Ishikawa (cell line): ENCODE measurements around the gene NRXN3.

Experiments used
- EP300 ChIP-seq: IDR thresholded peaks from 2 replicates; pipeline ENCODE4 v1.6.1; 2012; ENCODE audit warnings: borderline replicate concordance
- NFIC ChIP-seq: IDR thresholded peaks from 2 replicates; pipeline ENCODE4 v1.6.1; 2012
- RAD21 ChIP-seq: IDR thresholded peaks from 2 replicates; pipeline ENCODE4 v1.6.1; 2012; ENCODE audit warnings: low read depth
- TAF1 ChIP-seq: IDR thresholded peaks from 2 replicates; pipeline ENCODE4 v1.6.1; 2012; ENCODE audit warnings: low read depth, mild to moderate bottlenecking
- TCF12 ChIP-seq: IDR thresholded peaks from 2 replicates; pipeline ENCODE4 v1.6.1; 2012; ENCODE audit warnings: low read depth
- ZBTB7A ChIP-seq: IDR thresholded peaks from 2 replicates; pipeline ENCODE4 v1.6.1; 2012; ENCODE audit warnings: low read depth
- TF ChIP-seq, protein P1 (sequence below): IDR thresholded peaks from 2 replicates; pipeline ENCODE4 v1.6.1; 2012
- TF ChIP-seq, protein P2 (sequence below): IDR thresholded peaks from 2 replicates; pipeline ENCODE4 v1.6.1; 2012; ENCODE audit warnings: low read depth, mild to moderate bottlenecking

- TF ChIP-seq EP300: no peak
- TF ChIP-seq ZBTB7A: no peak
- TF ChIP-seq, protein P1, sequence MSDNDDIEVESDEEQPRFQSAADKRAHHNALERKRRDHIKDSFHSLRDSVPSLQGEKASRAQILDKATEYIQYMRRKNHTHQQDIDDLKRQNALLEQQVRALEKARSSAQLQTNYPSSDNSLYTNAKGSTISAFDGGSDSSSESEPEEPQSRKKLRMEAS: no peak
- no peak for TF ChIP-seq TAF1
- TF ChIP-seq, protein P2, sequence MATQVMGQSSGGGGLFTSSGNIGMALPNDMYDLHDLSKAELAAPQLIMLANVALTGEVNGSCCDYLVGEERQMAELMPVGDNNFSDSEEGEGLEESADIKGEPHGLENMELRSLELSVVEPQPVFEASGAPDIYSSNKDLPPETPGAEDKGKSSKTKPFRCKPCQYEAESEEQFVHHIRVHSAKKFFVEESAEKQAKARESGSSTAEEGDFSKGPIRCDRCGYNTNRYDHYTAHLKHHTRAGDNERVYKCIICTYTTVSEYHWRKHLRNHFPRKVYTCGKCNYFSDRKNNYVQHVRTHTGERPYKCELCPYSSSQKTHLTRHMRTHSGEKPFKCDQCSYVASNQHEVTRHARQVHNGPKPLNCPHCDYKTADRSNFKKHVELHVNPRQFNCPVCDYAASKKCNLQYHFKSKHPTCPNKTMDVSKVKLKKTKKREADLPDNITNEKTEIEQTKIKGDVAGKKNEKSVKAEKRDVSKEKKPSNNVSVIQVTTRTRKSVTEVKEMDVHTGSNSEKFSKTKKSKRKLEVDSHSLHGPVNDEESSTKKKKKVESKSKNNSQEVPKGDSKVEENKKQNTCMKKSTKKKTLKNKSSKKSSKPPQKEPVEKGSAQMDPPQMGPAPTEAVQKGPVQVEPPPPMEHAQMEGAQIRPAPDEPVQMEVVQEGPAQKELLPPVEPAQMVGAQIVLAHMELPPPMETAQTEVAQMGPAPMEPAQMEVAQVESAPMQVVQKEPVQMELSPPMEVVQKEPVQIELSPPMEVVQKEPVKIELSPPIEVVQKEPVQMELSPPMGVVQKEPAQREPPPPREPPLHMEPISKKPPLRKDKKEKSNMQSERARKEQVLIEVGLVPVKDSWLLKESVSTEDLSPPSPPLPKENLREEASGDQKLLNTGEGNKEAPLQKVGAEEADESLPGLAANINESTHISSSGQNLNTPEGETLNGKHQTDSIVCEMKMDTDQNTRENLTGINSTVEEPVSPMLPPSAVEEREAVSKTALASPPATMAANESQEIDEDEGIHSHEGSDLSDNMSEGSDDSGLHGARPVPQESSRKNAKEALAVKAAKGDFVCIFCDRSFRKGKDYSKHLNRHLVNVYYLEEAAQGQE: no peak
- no peak for TF ChIP-seq RAD21
- no peak for TF ChIP-seq TCF12
- TF ChIP-seq NFIC: no peak
Measured at GRCh38 chr14:79328863-79329262, 1158.7 kb downstream of the NRXN3 start.
